Epithelial cell of prostate (primary cell): Measurements from ENCODE around the gene TRMT112.

Experiments
- DNase-seq: peaks from one replicate; pipeline ENCODE4 v3.0.0-alpha.2; 2011; ENCODE audit warnings: low read depth, low spot score
- H3K27ac ChIP-seq: fragments of 450-650 bp; 2 replicates; pipeline ENCODE4 v1.5.1; 2017; ENCODE audit warnings: mild to moderate bottlenecking

TRMT112 gene

DNA sequence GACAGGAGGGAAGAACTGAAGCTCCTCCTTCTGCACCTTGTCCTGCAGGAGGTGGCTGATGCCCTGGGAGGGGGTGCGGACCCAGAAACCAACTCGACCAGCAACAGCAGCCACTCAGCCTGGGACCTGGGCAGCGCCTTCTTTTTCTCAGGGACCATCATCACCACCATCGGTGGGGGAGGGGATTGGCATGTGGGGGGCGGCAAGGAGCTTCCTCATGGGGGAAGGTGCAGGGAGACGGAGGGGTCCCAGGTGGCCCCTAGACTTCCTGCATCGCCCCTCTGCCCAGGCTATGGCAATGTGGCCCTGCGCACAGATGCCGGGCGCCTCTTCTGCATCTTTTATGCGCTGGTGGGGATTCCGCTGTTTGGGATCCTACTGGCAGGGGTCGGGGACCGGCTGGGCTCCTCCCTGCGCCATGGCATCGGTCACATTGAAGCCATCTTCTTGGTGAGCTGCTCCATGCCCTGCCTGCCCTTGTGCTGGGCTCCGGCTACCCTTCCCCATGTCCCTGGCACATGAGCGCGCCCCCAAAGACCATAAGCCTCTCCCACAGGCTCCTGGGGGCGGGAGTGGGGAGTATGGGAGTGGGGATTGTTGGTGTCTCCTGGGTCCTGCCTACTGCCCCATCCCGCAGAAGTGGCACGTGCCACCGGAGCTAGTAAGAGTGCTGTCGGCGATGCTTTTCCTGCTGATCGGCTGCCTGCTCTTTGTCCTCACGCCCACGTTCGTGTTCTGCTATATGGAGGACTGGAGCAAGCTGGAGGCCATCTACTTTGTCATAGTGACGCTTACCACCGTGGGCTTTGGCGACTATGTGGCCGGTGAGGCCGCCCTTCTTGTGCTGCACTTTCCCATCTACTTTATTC is 20.3 kb downstream of the TRMT112 start:
- no peak for DNase-seq
- no peak overlapping the region for H3K27ac ChIP-seq

GRCh38 chr11:64296236-64296635 is 21.1 kb downstream of the TRMT112 start:
- no peak for DNase-seq
- no peak overlapping the region for H3K27ac ChIP-seq

DNA sequence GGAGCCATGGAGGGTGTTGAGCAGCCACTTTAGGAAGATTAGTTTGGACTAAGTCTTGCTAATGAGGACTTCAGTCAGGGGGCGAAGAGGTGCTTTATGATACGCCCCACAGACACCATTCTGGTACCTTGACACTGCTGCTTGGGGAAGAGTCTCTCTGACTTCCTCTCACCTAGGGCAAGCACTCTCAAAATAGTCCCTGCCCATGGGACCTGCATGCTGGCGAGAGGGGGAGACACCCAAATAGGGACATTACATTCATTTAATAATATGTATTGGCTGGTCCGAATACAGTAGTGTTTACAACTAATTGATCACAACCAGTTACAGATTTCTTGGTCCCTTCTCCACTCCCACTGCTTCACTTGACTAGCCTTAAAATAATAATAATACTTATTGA is 21.6 kb downstream of the TRMT112 start:
- DNase-seq = no peak
- no peak overlapping the region for H3K27ac ChIP-seq

DNA sequence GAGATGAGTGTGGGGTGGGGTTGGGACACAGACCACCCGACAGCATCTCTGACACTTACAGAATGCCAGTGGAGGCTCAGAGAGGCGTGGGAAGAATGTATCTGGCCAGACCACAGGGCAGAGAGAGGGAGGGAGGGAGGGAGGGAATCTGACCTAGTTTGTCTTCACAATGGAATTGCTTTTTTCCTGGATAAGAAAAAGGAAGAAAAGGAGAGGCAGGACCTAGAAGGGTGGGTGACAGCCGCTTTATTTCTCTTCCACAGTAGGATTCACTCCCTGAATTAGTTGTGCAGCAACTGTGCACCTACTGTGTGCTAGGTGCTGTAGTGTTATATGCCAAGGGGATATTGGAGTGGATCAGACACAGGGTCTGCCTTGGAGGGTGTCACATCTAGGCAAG is 22.6 kb downstream of the TRMT112 start:
- no peak overlapping the region for H3K27ac ChIP-seq
- no peak for DNase-seq

DNA sequence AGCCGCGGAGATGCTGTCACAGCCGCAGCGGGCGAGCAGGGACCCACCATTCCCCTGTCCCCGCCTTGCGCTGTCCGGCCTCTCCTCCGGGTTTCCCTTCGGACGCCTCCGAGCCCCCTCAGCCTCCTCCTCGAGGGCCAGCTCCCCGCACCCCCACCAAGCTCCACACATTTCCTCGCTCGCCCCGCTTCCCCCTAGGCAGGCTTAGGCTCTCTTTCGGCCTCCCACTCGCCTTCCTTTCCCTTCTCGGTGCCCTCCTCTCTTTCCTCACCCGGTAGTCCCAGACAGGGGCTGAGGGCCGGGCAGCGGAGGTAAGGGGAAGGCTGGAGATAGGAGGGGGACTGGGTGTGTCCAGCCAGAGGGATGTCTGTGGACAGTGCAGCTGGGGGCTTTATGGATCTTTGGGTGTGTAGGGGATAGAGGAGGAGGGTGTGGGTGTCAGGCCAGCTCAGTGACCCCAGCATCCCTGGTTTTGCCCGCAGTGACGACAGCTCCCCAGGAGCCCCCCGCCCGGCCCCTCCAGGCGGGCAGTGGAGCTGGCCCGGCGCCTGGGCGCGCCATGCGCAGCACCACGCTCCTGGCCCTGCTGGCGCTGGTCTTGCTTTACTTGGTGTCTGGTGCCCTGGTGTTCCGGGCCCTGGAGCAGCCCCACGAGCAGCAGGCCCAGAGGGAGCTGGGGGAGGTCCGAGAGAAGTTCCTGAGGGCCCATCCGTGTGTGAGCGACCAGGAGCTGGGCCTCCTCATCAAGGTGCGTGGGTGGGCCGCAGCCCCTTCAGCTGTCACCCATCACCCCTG is 24.7 kb downstream of the TRMT112 start:
- no peak for DNase-seq
- H3K27ac ChIP-seq = no peak overlapping the region

DNA sequence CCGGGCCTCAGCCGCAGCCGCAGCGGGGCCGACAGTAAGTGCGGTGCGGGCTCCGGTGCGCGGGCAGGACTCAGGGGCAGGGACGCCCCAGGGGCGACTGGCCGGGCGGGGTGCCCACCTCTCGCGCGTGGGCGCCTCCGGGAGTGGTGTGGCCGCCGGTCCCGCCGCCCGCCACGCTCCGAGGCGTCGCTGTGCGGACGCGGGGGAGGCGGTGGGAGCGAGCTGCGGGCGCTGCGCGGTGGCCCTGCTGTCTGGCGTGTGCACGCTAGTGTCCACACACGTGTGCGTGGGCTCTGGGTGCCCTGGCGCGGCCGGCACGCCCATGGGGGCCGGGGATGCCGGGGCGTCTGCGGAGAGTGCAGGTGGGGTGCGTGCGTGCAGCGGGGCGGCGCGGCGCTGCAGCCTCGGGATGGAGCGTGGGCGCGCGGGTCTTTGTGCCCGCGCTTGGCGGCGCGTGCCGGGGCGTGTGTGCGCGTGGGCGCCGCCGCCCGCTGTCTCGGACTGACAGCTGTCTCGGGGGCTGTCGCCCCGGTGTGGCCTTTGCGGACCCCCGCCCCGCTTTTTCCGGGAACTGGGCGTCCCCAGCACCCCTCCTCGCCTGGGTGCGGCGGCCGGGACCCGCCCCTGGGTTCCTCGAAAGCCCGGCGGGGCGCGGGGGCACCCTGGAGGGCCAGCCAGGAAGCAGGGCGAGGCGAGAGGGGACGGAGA is 25.5 kb downstream of the TRMT112 start:
- no peak overlapping the region for H3K27ac ChIP-seq
- no peak for DNase-seq

GRCh38 chr11:64291262-64291751 is 26.1 kb downstream of the TRMT112 start, which contains the start of gene KCNK4:
Gene KCNK4 (plus strand): TSS chr11:64291302. CDS start chr11:64293019, 1,717 bp downstream.
- DNase-seq = no peak
- H3K27ac ChIP-seq = no peak within 1 kb of the TSS

- no peak for DNase-seq
- no peak overlapping the region for H3K27ac ChIP-seq
Observed at GRCh38 chr11:64290352-64291261, 26.8 kb downstream of the TRMT112 start.

GRCh38 chr11:64289002-64289564 is 28.3 kb downstream of the TRMT112 start:
- no peak for DNase-seq
- H3K27ac ChIP-seq = no peak overlapping the region

- no peak for DNase-seq
- H3K27ac ChIP-seq = no peak overlapping the region
Observed at GRCh38 chr11:64288353-64288750, 29.0 kb downstream of the TRMT112 start.

DNA sequence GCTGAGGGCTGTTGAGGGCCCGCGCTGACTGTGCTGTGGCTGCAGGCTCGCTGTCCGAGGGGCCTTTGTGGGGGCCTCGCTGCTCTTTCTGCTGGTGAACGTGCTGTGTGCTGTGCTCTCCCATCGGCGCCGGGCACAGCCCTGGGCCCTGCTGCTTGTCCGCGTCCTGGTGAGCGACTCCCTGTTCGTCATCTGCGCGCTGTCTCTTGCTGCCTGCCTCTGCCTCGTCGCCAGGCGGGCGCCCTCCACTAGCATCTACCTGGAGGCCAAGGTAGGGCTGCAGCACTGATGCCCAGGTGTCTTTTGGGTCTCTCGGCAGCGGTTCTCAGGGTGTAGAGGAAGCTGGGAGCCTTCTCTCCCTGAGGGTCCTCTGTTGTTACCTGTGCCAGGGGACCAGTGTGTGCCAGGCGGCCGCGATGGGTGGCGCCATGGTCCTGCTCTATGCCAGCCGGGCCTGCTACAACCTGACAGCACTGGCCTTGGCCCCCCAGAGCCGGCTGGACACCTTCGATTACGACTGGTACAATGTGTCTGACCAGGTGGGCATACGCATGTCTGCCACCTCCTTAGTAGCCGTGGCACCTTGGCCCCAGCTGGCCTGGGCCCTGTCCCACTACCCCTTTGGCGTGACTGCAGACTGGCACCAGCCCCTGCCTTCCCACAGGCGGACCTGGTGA is 29.5 kb downstream of the TRMT112 start:
- no peak for DNase-seq

DNA sequence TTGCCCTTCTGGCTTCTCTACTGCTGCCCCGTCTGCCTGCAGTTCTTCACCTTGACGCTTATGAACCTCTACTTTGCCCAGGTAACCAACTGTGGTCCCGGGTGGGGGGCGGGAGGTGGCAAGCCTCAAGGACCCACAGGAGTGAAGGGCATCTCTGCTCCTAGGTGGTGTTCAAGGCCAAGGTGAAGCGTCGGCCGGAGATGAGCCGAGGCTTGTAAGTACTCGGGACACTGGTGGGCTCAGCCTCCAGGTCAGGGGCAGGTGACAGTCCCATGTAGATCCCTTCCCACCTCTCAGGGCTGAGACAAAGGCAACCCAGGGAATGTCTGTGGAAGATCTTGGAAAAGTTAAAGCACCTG is 30.6 kb downstream of the TRMT112 start:
- DNase-seq = no peak

More for the DNA sequence above, 29.5 kb downstream of the TRMT112 start:
- no peak overlapping the region for H3K27ac ChIP-seq

GRCh38 chr11:64285885-64286800 is 31.2 kb downstream of the TRMT112 start:
- DNase-seq = no peak
- H3K27ac ChIP-seq = peak overlapping the region; percentile 92

More for the DNA sequence above, 30.6 kb downstream of the TRMT112 start:
- H3K27ac ChIP-seq = no peak overlapping the region

DNA sequence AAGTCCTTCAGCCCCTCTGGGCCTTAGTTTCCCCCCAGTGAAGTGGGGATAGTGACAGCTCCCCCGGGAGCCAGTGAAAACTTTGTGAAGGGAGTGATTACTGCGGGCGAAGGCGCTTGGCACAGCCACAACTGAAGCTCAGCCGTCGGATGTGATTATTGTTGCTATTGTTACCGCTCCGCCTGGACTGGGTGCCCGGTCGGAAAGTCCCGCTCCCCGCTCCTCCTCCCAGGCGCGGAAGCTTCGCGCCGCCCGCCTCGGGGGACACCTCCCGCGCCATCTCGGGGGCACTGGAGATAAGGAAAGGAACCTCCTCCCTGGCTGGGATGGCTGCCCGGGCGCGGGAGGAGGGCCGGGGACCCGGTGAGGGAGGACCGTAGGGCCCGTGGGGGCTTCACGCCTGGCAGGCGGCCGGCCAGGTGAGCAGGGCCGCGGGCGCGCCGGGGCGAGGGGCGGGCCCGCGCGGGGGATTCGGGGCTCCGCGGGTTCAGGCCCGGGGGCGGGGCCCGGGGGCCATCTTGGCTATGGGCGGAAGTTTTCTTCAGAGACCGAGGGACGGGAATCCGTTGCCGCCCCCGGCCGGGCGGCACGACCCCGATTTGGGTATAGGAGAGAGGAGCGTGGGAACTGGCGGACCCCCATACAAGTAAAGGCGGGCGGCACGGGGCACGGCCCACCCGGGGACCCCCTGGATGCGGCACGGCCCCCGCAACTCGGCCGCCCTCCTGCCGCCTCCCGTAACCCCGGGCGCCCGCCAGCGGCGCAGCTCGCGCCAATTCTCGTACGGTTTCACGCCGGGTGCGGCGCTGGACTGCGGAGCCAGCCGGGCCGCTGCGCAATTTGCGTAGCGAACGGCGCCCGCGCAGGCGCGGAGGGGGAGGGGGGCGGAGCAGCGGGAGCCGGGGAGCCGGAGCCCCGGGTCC is 32.1 kb downstream of the TRMT112 start, which contains the start of gene GPR137:
Gene GPR137 (plus strand): TSS at position 887 of the 923 bp plus-strand sequence. CDS start 677 bp downstream, outside the sequence.
- DNase-seq = no peak
- peak within 1 kb of the TSS; percentile 92 for H3K27ac ChIP-seq

GRCh38 chr11:64284048-64284961 is 33.1 kb downstream of the TRMT112 start, which contains the start of gene BAD:
Gene BAD (minus strand): TSS chr11:64284665. CDS start chr11:64284368, 297 bp downstream.
- H3K27ac ChIP-seq = peak within 1 kb of the TSS; percentile 92
- DNase-seq = peak; percentile 45
